Measurements from ENCODE around the gene HIRIP3.
"Not testable (repeated sequence)": the region's sequence is repeated elsewhere in the genome, so short reads cannot be mapped to it uniquely, and the experiment has no call there.

The HIRIP3 gene

GRCh38 chr16:29961479-29962343 is 33.7 kb downstream of the HIRIP3 start, which contains the start of gene TMEM219:
TMEM219 (plus strand) TSS chr16:29962079; CDS start chr16:29963144, 1,065 bp downstream.
- peak; percentile 94 to 95 for DNase-seq (ENCODE audit: low read depth in 1 of 2, low spot score in 1 of 2)

- DNase-seq (ENCODE audit: low read depth in 1 of 2, low spot score in 1 of 2) = no peak
Observed at GRCh38 chr16:29961127-29961478, 34.3 kb downstream of the HIRIP3 start.

DNA sequence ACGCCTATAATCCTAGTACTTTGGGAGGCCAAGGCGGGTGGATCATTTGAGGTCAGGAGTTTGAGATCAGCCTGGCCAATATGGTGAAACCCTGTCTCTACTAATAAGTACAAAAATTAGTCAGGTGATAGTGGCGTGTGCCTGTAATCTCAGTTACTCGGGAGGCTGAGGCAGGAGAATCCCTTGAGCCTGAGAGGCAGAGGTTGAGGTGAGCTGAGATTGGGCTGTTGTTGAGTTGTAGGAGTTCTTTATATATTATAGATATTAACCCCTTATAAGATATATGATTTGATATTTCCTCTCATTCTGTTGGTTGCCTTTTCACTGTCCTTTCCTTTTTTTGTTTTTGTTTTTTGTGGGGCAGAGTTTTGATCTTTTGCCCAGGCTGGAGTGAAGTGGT is 35.6 kb downstream of the HIRIP3 start:
- DNase-seq (ENCODE audit: low read depth in 1 of 2, low spot score in 1 of 2) = not testable (repeated sequence)

DNA sequence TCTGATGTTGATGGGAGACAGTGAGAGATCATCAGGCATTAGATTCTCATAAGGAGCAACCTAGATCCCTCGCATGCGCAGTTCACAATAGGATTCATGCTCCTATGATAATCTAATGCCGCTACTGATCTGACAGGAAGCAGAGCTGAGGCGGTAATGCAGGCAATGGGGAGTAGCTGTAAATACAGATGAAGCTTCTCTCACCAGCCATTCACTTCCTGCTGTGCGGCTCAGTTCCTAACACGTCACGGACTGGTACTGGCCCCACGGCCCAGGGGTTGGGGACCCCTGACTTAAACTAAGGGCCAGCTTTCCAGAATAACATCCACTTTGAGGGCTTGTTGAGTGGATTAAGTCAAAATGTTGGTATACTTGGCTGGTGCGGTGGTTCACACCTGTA is 36.1 kb downstream of the HIRIP3 start:
- no peak for DNase-seq (ENCODE audit: low read depth in 1 of 2, low spot score in 1 of 2)

DNA sequence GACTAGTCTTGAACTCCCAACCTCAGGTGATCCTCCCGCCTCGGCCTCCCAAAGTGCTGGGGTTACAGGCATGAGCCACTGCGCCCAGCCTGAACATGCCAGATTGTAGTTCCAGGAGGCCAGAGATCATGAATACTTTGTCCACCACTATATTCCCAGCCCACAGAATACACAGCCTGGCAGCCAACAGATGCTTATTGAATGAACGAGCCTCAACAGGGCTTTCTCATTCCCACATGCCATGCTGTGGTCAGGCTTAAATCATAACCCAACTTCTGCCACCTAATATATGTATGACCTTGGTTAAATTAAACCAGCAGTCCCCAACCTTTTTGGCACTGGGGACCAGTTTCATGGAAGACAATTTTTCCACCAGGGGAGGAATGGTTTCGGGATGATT is 36.7 kb downstream of the HIRIP3 start:
- no peak for DNase-seq (ENCODE audit: low read depth in 1 of 2, low spot score in 1 of 2)

- DNase-seq (ENCODE audit: low read depth in 1 of 2, low spot score in 1 of 2) = no peak
Observed at GRCh38 chr16:29951625-29952365, 43.6 kb downstream of the HIRIP3 start.

GRCh38 chr16:29950806-29951461 is 44.5 kb downstream of the HIRIP3 start:
- DNase-seq (ENCODE audit: low read depth in 1 of 2, low spot score in 1 of 2) = no peak

DNA sequence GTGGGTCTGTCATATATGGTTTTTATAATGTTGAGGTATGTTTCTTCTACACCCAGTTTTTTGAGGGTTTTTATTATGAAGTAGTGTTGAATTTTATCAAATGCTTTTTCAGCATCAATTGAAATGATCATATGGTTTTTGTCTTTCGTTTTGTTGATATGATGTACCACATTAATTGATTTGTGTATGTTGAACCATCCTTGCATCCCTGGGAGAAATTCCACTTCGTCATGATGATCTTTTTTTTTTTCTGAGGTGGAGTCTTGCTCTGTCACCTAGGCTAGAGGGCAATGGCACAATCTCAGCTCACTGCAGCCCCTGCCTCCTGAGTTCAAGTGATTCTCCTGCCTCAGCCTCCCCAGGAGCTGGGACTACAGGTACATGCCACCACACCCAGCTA is 47.5 kb downstream of the HIRIP3 start:
- DNase-seq (ENCODE audit: low read depth in 1 of 2, low spot score in 1 of 2) = no peak

DNA sequence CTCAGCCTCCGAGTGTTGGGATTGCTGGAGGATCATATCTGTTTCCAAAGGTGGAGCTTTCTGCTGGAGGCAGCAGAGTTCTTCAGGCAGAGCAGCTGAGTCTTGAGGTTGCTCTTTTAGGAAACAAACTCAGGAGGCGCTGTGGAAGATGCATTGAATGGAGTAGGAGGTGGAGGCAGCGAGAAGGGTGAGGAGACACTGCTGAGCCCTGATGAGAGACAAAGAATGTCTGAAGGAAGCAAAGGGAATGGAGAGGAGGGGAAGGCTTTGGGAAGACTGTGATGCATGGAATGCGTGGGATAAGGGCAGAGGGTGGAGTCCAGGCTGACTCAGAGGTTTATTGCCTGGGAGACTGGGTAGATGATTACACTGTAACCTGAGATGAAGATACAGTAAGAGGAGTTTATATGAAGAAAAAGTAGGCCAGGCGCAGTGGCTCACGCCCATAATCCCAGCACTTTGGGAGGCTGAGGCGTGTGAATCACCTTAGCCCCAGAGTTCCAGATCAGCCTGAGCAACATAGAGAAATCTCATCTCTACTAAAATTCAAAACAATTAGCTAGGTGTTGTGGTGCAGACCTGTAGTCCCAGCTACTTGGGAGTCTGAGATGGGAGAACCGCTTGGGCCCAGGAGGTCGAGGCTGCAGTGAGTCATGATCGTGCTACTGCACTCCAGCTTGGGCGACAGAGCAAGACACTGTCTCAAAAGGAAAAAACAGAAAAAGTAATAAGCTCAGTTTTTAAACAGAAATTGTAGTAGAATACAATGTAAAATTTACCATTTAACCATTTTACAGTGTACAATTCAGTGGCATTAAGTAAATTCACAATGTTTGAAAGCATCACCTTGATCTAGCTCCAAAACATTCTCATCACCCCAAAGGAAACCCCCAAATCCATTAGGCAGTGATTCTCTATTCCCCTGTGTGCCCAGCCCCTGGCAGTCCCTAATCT is 51.3 kb downstream of the HIRIP3 start:
- no peak for DNase-seq (ENCODE audit: low read depth in 1 of 2, low spot score in 1 of 2)

All from stimulated activated CD4-positive, alpha-beta T cell treated with anti-CD3 and anti-CD28 coated beads, Interleukin-15, amount 100 ng/mL, for 1 hour (primary cell).